HG02943 (cell line): Measurements from ENCODE around the gene CFAP65.
A peak's percentile ranks its signal among the peaks of the same experiment; 100 is the strongest.

Source experiments
- ATAC-seq: cut with Tn5 transposase; IDR thresholded peaks from one replicate; pipeline ENCODE4 v1.9.1; 2021; ENCODE audit warnings: mild to moderate bottlenecking, low read depth, moderate library complexity; ENCODE audit not compliant: unreplicated experiment

The CFAP65 gene

GRCh38 chr2:218980735-218981389, 60.5 kb downstream of the CFAP65 start:
- no peak for ATAC-seq

DNA sequence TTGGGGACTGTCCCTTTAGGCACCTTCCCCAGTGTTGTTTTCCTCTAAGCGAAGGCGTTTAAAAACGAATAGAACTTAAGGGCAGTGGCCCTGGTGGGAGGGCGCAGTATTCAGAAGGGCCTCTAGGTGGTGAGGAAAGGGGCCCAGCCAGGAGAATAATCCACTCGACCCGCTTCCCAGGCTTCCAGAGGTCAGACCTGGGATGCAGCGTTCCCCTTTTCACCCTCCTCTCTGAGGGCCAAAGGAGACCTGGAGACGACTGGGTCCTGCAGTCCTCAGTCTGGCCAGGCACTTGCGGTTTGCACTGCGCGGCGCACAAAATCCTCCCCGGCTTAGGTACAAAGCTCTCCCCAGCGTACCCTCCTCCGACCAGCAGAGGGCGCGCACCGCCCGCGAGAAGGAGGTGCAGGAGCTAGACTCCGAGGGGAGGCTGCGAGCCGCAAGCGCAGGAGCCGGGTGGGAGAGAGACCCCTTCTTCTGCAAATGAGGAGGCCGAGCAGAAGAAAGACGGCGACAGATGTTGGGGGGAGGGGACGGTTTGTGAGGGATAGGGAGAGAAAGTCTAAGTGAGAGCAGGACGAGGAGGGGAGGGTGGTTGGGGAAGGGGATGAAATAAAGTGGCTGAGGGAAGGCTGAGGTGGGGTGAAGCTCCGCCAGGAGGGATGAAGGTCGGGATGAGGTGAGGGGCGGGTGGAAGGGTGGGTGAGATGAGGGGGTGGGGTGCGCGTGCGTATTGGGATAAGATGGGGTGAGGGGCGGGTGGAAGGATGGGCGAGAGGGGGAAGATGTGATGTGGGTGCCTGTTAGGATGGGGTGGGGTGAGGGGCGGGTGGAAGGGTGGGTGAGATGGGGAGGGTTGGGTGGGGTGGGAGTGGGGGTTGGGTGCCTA, 61.2 kb downstream of the CFAP65 start:
- peak; percentile 74 for ATAC-seq

- ATAC-seq: no peak
Measured at GRCh38 chr2:218975060-218975777, 66.1 kb downstream of the CFAP65 start.

DNA sequence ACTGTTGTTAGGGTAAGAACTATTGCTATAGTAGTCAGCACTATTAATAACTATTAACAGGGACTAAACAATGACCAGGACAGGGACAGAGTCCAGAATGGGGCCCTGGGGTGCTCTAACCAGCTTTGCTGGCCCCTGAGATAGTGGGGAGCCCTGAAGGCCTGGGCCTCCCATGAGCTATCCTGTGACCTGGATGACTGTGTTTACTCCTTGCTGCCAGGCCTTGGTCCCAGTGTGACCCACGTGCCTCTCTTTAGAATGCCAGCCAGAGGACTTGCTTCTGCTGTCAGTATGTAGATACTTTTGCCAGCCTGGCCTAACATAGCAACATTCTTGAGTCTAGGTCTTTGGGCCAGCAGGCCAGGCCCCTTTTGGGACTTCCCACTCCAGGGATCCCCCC, 70.4 kb downstream of the CFAP65 start:
- no peak for ATAC-seq

GRCh38 chr2:218964041-218964771, 77.1 kb downstream of the CFAP65 start:
- ATAC-seq: no peak

DNA sequence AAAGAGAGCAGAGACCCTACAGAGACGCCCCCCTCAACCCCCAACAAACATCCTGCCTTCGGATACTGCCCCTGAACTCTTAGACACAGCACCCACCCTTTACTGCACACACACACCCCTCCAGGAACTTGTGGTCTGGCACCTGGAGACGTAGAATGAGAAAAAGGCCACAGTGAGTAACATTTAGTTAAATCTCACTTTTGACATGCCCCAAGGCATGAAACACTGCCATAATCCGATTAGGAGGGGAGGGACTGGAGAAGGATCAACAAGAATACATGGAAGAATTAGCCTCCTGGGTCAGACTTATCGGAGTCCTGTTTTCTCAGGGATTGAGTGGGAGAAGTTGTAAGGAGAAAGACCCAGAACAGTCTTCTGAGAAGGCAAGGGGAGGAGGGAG, 77.7 kb downstream of the CFAP65 start:
- ATAC-seq: no peak

DNA sequence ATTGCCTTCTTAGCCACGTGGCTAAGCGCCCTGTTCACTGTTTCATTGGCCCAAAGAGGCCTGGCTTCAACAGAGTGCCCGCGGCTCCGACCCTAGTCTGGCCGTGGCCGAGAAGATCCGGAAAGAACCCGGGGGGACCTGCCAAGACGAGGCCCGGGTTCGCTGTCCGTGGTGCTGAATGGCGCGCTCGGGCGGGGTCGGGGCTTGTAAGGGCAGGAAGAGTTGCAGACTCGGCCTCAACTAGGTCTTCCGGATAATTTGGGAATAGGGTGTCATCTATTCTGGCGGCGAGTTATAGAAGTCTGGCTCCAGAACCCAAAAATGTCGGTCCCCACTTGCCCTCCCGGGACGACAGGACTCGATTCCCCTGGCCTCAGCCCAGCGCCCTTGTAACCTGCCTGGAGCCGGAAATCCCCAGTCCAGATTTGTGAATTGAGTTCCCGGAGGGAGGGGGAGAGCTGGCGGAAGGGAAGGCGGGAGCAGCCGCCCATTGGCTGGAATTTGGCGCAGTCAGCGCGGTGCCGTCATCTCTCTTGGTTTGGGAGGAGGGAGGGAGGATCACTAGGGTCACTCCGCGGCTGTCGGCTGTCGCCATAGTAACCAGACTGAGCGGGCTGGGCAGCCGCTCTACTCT, 78.3 kb downstream of the CFAP65 start:
- ATAC-seq: no peak

- no peak for ATAC-seq
Measured at GRCh38 chr2:218961651-218962570, 79.4 kb downstream of the CFAP65 start.

- ATAC-seq: no peak
Measured at GRCh38 chr2:218961229-218961628, 80.1 kb downstream of the CFAP65 start.

- ATAC-seq: no peak
Measured at GRCh38 chr2:218960309-218961165, 80.8 kb downstream of the CFAP65 start.

DNA sequence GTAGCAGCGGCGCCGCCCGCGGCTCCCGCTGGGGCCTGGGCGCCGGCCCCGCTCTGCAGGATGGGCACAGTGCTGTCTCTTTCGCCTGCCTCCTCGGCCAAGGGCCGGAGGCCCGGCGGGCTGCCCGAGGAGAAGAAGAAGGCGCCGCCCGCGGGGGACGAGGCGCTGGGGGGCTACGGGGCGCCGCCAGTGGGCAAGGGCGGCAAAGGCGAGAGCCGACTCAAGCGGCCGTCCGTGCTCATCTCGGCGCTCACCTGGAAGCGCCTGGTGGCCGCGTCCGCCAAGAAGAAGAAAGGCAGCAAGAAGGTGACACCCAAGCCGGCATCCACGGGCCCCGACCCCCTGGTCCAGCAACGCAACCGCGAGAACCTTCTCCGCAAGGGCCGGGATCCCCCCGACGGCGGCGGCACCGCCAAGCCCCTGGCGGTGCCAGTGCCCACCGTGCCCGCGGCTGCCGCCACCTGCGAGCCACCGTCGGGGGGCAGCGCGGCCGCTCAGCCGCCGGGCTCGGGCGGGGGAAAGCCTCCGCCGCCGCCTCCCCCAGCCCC, 81.5 kb downstream of the CFAP65 start:
- no peak for ATAC-seq

DNA sequence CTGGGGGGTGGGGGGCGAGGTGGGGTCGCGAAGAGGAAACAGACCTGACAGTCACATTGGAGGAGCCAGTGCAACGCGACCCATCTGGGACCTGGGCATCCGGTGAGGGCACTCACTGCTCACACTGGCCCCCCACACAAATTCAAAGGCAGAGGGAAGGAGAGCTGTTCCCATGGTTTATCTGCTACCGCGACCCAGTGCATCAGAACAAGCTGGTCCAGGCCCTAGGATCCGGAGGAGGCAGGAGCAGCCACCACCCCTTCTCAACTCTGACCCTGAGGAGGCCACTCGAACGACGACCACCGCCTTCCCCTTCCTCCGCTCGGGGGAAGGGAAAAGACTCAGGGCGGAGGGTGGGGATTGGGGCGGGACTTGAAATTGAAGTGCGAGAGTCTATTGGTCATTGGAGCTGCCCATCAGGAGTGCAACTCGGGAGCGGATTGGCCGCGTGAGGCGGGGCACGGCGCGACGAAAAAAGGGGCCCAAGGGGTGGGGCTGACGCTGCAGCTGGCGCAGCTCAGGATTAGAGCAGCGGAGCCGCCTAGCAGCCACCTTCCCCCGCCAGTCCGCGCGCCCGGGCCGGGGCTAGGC, 82.1 kb downstream of the CFAP65 start, which contains the start of gene CDK5R2:
TSS of gene CDK5R2 (plus strand) at position 526 of the 591 bp plus-strand sequence. CDS start 155 bp downstream, outside the sequence.
- ATAC-seq: peak; percentile 79

- no peak for ATAC-seq
Measured at GRCh38 chr2:218958276-218958675, 83.0 kb downstream of the CFAP65 start.

DNA sequence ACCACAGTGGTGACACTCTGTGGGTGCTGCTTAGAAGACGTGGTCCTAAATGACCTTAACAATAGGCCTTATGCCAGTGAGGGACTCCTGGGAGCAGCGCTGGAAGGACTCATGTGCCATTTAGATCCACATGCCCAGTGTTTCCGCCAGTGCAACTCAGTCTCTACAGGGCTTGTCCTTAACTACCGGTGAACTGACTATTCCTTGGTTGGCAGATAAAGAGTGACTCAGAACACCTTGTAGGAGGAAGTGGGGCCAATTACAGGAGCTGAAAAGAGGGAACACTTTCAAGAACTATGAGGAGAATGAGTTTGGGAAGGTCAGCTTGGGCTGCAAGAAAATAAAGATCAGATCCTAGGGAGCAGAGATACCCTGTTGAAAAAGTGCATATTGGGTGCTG, 83.6 kb downstream of the CFAP65 start:
- ATAC-seq: no peak

DNA sequence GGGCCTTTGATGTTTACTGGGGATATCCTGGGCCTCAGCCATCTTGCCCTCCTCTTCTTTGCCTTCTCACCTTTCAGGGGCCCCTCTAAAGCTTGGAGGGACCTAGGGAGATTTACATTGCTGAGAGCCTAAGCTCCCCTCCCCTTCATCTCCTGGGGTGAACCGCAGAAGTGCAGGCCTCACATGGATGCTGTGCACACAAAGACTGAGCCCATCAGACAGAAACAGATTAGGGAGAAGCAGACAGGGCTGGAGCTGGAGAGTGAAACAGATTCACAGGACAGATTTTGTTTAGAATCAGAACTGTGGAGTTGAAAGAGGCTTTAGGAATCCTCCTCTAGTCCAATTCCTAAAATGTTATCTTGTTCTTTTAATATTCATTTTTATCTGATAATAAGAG, 85.3 kb downstream of the CFAP65 start:
- no peak for ATAC-seq

GRCh38 chr2:218954541-218955300, 86.6 kb downstream of the CFAP65 start:
- no peak for ATAC-seq
